SK-N-SH treated with all-trans-retinoic acid at 6 μM for 48 hours (cell line): Measurements from ENCODE around the gene MAPK14.

Experiments used
- GLIS3 ChIP-seq: fragments of 250-450 bp; sonication (Bioruptor Pico); IDR thresholded peaks from 2 replicates; pipeline ENCODE4 v1.5.0; 2020; ENCODE audit warnings: mild to moderate bottlenecking, moderate library complexity
- ZFP30 ChIP-seq: fragments of 450-650 bp; formaldehyde crosslinking; IDR thresholded peaks from 2 replicates; pipeline ENCODE4 v1.5.0; 2022; ENCODE audit warnings: mild to moderate bottlenecking, moderate library complexity
- ZNF565 ChIP-seq: fragments of 450-650 bp; formaldehyde crosslinking; conservative IDR thresholded peaks from 2 replicates; pipeline ENCODE4 v1.5.0; 2020; ENCODE audit warnings: low read depth, mild to moderate bottlenecking, moderate library complexity

GRCh38 chr6:36083446-36083845 is 55.8 kb downstream of the MAPK14 start:
- TF ChIP-seq GLIS3 (CRISPR knock-in tag) (no peak), ZFP30 (CRISPR knock-in tag) (no peak), ZNF565 (CRISPR knock-in tag) (no peak)
